H9 (cell line): Measurements from ENCODE around the gene GNLY. TPM values are rescaled to one million over a fixed set of nuclear protein-coding genes. Genes with fewer than 3 reads are reported as not detected.

Experiments
- DNase-seq: peaks from one replicate; pipeline ENCODE4 v3.0.0-alpha.2; 2017
- H2AFZ ChIP-seq: one replicate; pipeline ENCODE4 v1.6.1; 2013; ENCODE audit warnings: mild to moderate bottlenecking, low read length, control low read depth, moderate library complexity
- H2AK5ac ChIP-seq: 2 replicates; pipeline ENCODE4 v1.6.1; 2013; ENCODE audit warnings: low read length, control low read depth, mixed read lengths; ENCODE audit not compliant: insufficient read length
- H2BK120ac ChIP-seq: one replicate; pipeline ENCODE4 v1.6.1; 2013; ENCODE audit warnings: low read depth, mild to moderate bottlenecking, low read length, control low read depth, inconsistent platforms; ENCODE audit not compliant: poor library complexity, severe bottlenecking
- H2BK12ac ChIP-seq: 2 replicates; pipeline ENCODE4 v1.6.1; 2013; ENCODE audit warnings: low read length, control low read depth, mixed read lengths, low read depth; ENCODE audit not compliant: insufficient read length
- H2BK15ac ChIP-seq: 2 replicates; pipeline ENCODE4 v1.6.1; 2013; ENCODE audit warnings: low read depth, low read length, control low read depth
- H2BK20ac ChIP-seq: one replicate; pipeline ENCODE4 v1.6.1; 2013; ENCODE audit warnings: low read depth, mild to moderate bottlenecking, low read length, control low read depth, inconsistent platforms; ENCODE audit not compliant: poor library complexity, severe bottlenecking
- H2BK5ac ChIP-seq: 2 replicates; pipeline ENCODE4 v1.6.1; 2013; ENCODE audit warnings: low read length, control low read depth, mixed read lengths; ENCODE audit not compliant: insufficient read length
- H3K14ac ChIP-seq: 2 replicates; pipeline ENCODE4 v1.6.1; 2013; ENCODE audit warnings: low read length, control low read depth; ENCODE audit not compliant: insufficient read depth
- H3K18ac ChIP-seq: 2 replicates; pipeline ENCODE4 v1.6.1; 2013; ENCODE audit warnings: low read depth, mild to moderate bottlenecking, mixed read lengths, low read length, control low read depth; ENCODE audit not compliant: insufficient read length
- H3K23ac ChIP-seq: 2 replicates; pipeline ENCODE4 v1.6.1; 2013; ENCODE audit warnings: low read length, control low read depth, mixed read lengths, low read depth; ENCODE audit not compliant: insufficient read length
- H3K23me2 ChIP-seq: 2 replicates; pipeline ENCODE4 v1.6.1; 2013; ENCODE audit warnings: low read depth, mild to moderate bottlenecking, mixed read lengths, low read length, control low read depth; ENCODE audit not compliant: insufficient read length, poor library complexity, severe bottlenecking
- H3K27ac ChIP-seq: 2 replicates; pipeline ENCODE4 v1.5.1; 2013; ENCODE audit warnings: low read length, control low read depth, mixed read lengths, low read depth; ENCODE audit not compliant: insufficient read length
- H3K27me3 ChIP-seq: 2 replicates; pipeline ENCODE4 v1.6.1; 2013; ENCODE audit warnings: low read length, control low read depth, inconsistent platforms; ENCODE audit not compliant: insufficient read depth
- H3K4ac ChIP-seq: 2 replicates; pipeline ENCODE4 v1.6.1; 2013; ENCODE audit warnings: low read depth, mild to moderate bottlenecking, control low read depth, inconsistent platforms, low read length, moderate library complexity
- H3K4me1 ChIP-seq: 2 replicates; pipeline ENCODE4 v1.6.1; 2013; ENCODE audit warnings: low read length, control low read depth, inconsistent platforms; ENCODE audit not compliant: insufficient read depth
- H3K4me2 ChIP-seq: 2 replicates; pipeline ENCODE4 v1.6.1; 2013; ENCODE audit warnings: low read length, control low read depth, mixed read lengths; ENCODE audit not compliant: insufficient read length, insufficient read depth
- H3K56ac ChIP-seq: 2 replicates; pipeline ENCODE4 v1.6.1; 2013; ENCODE audit warnings: low read depth, mild to moderate bottlenecking, mixed read lengths, low read length, control low read depth; ENCODE audit not compliant: insufficient read length
- H3K79me1 ChIP-seq: 2 replicates; pipeline ENCODE4 v1.6.1; 2013; ENCODE audit warnings: low read depth, mild to moderate bottlenecking, moderate library complexity, low read length, control low read depth, inconsistent platforms; ENCODE audit not compliant: insufficient read depth, poor library complexity, severe bottlenecking
- H3K79me2 ChIP-seq: 2 replicates; pipeline ENCODE4 v1.6.1; 2013; ENCODE audit warnings: low read length, control low read depth, inconsistent platforms; ENCODE audit not compliant: insufficient read depth
- H3K9ac ChIP-seq: 2 replicates; pipeline ENCODE4 v1.6.1; 2013; ENCODE audit warnings: low read length, control low read depth, mixed read lengths; ENCODE audit not compliant: insufficient read length; ENCODE audit errors: extremely low read depth
- H3K9me3 ChIP-seq: one replicate; pipeline ENCODE4 v1.6.1; 2013; ENCODE audit warnings: low read depth, low read length, inconsistent platforms; ENCODE audit not compliant: control insufficient read depth
- H3T11ph ChIP-seq: one replicate; pipeline ENCODE4 v1.6.1; 2013; ENCODE audit warnings: mild to moderate bottlenecking, low read length, control low read depth, inconsistent platforms
- H4K20me1 ChIP-seq: one replicate; pipeline ENCODE4 v1.6.1; 2013; ENCODE audit not compliant: control insufficient read depth, insufficient read length, insufficient read depth
- H4K5ac ChIP-seq: 2 replicates; pipeline ENCODE4 v1.6.1; 2013; ENCODE audit warnings: low read depth, mild to moderate bottlenecking, mixed read lengths, low read length, control low read depth; ENCODE audit not compliant: insufficient read length
- H4K8ac ChIP-seq: replicated peaks from 2 replicates; pipeline ENCODE4 v1.6.1; 2013; ENCODE audit warnings: low read length, control low read depth, mixed read lengths, low read depth; ENCODE audit not compliant: insufficient read length
- H4K91ac ChIP-seq: 2 replicates; pipeline ENCODE4 v1.6.1; 2013; ENCODE audit warnings: low read depth, mild to moderate bottlenecking, moderate library complexity, mixed read lengths, low read length, control low read depth; ENCODE audit not compliant: insufficient read length
- H3K27ac Mint-ChIP-seq, 3 experiments: 2 replicates in 2 of 3; 3 replicates in 1 of 3; pipeline ENCODE4 v1.8.0; 2020 to 2021; ENCODE audit warnings: mixed read lengths in 3 of 3, mild to moderate bottlenecking in 1 of 3, moderate library complexity in 1 of 3
- H3K27me3 Mint-ChIP-seq: 2 replicates; pipeline ENCODE4 v1.8.0; 2021; ENCODE audit warnings: low read depth, mild to moderate bottlenecking, moderate library complexity, mixed read lengths
- H3K36me3 Mint-ChIP-seq, 3 experiments: 2 replicates in 2 of 3; 3 replicates in 1 of 3; pipeline ENCODE4 v1.8.0; 2020 to 2021; ENCODE audit warnings: low read depth in 3 of 3, mixed read lengths in 3 of 3; ENCODE audit not compliant: insufficient read depth in 1 of 3
- H3K4me1 Mint-ChIP-seq, 2 experiments: 2 replicates each; pipeline ENCODE4 v1.8.0; 2020; ENCODE audit warnings: mixed read lengths in 2 of 2
- H3K4me3 Mint-ChIP-seq, 2 experiments: 2 replicates in 1 of 2; 3 replicates in 1 of 2; pipeline ENCODE4 v1.8.0; 2020 to 2021; ENCODE audit warnings: mild to moderate bottlenecking in 2 of 2, mixed read lengths in 2 of 2, moderate library complexity in 1 of 2
- H3K9me3 Mint-ChIP-seq, 2 experiments: 2 replicates in 1 of 2; 3 replicates in 1 of 2; pipeline ENCODE4 v1.8.0; 2020; ENCODE audit warnings: mild to moderate bottlenecking in 2 of 2, mixed read lengths in 2 of 2, moderate library complexity in 1 of 2
- CTCF ChIP-seq: fragments of 200-600 bp; sonication (generic); conservative IDR thresholded peaks from 3 replicates; pipeline ENCODE4 v1.8.0; 2021; ENCODE audit warnings: antibody characterized with exemption, mild to moderate bottlenecking
- WGBS: extraction: QIAGEN DNeasy Blood & Tissue Kit; methylation state at CpG from one replicate; pipeline ENCODE4 v1.1.7; 2013; ENCODE audit warnings: missing lambda C conversion rate, low lambda C conversion rate, mixed read lengths; ENCODE audit not compliant: insufficient read length; ENCODE audit errors: extremely low coverage; 5-methylcytosine and 5-hydroxymethylcytosine counted together
- total RNA-seq: library from RNA; stranded (reverse); gene quantifications from 2 replicates; pipeline ENCODE4 v1.2.1, GENCODE V29; 2021

The GNLY gene
- total RNA-seq, 1 experiment from 2014 or later = not detected

DNA sequence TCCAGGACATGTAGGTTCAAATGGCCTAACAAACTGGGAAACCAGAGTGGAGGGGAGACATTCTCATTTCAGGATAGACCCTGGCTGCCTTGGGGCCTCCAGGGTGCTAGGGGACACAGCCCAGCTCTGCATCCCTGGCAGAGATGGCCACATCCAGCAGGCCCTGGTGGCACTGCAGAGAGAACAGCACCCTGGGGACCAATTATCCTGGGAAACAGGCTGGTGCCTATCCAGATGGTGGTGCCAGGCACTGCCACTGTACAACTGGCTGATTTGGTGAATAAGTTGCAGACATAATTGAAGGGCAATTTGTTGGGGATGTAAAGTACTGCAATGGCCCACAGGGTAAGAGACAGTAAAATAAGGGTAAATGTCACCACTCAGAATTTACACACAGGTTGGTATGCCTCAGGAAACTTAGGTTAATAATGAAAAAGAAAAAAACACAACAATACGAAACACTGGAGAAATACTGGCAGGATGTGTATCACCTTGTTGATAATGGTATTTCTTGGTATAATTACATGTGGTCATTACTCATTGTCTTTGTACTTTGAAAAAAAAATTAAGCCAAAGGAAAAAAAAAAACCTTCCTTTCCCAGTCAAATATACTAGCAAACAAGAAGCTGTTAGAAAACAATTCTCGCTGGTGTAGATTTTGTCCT, 13.3 kb upstream of the GNLY start:
- Histone ChIP-seq H3K56ac (no peak overlapping the region), H2BK15ac (no peak overlapping the region), H3K23me2 (no peaks in the 10 kb centered on the region), H4K91ac (no peak overlapping the region), H3T11ph (no peak overlapping the region), H3K23ac (no peak overlapping the region), H3K14ac (no peak overlapping the region; the same call in 1 of the 2 replicates), H3K27me3 (no peaks in the 10 kb centered on the region), H2AFZ (no peak overlapping the region), H3K79me2 (no peaks in the 10 kb centered on the region), H3K4ac (no peak overlapping the region), H4K20me1 (peaks cover 2% of the 10 kb centered on the region), H2BK12ac (no peak overlapping the region), H3K9ac (no peak overlapping the region), H3K27ac (no peak overlapping the region), H3K4me2 (no peak overlapping the region), H2BK20ac (no peak overlapping the region), H2AK5ac (no peak overlapping the region), H4K8ac (no peak overlapping the region), H4K5ac (no peak overlapping the region), H3K18ac (no peak overlapping the region), H3K4me1 (no peaks in the 10 kb centered on the region), H2BK120ac (no peak overlapping the region), H3K79me1 (no peaks in the 10 kb centered on the region), H3K9me3 (no peaks in the 10 kb centered on the region), H2BK5ac (no peak overlapping the region)
- Mint-ChIP-seq H3K27ac (no peak overlapping the region), H3K4me3 (no peak overlapping the region), H3K9me3 (no peaks in the 10 kb centered on the region), H3K36me3 (no peaks in the 10 kb centered on the region), H3K27me3 (peaks cover 25% of the 10 kb centered on the region), H3K4me1 (peaks cover 0 to 4% of the 10 kb centered on the region in 2 experiments; a peak in 2 of 4 replicates)
- no peak for TF ChIP-seq CTCF
- WGBS = no CpG with 5 or more reads among the region's 2 CpGs
- DNase-seq = no peak
